HG03432 (cell line): Measurements from ENCODE around the gene SH2D6.
"Not testable (repeated sequence)": the region's sequence is repeated elsewhere in the genome, so short reads cannot be mapped to it uniquely, and the experiment has no call there.

Source experiments
- ATAC-seq: cut with Tn5 transposase; IDR thresholded peaks from one replicate; pipeline ENCODE4 v1.9.1; 2021; ENCODE audit warnings: mild to moderate bottlenecking, moderate library complexity; ENCODE audit not compliant: unreplicated experiment

The SH2D6 gene

GRCh38 chr2:85418132-85419008 lies at the start of gene SH2D6:
Gene SH2D6 (plus strand): TSS chr2:85418714. CDS start chr2:85429466, 10,752 bp downstream.
- ATAC-seq = peak; percentile 88

GRCh38 chr2:85368921-85369320 lies 49.6 kb upstream of the SH2D6 start:
- no peak for ATAC-seq

- no peak for ATAC-seq
Measured at GRCh38 chr2:85369500-85369899, 49.0 kb upstream of the SH2D6 start.

- no peak for ATAC-seq
Measured at GRCh38 chr2:85371045-85371444, 47.5 kb upstream of the SH2D6 start.

GRCh38 chr2:85376291-85377065 lies 42.0 kb upstream of the SH2D6 start:
- no peak for ATAC-seq

- no peak for ATAC-seq
Measured at GRCh38 chr2:85377083-85377482, 41.4 kb upstream of the SH2D6 start.

GRCh38 chr2:85378257-85378656 lies 40.3 kb upstream of the SH2D6 start:
- no peak for ATAC-seq

GRCh38 chr2:85380048-85380447 lies 38.5 kb upstream of the SH2D6 start:
- ATAC-seq = no peak

- not testable (repeated sequence) for ATAC-seq
Measured at GRCh38 chr2:85383151-85383550, 35.4 kb upstream of the SH2D6 start.

GRCh38 chr2:85383850-85384249 lies 34.7 kb upstream of the SH2D6 start:
- ATAC-seq = no peak

GRCh38 chr2:85385746-85386145 lies 32.8 kb upstream of the SH2D6 start:
- ATAC-seq = no peak

GRCh38 chr2:85387754-85388153 lies 30.8 kb upstream of the SH2D6 start:
- ATAC-seq = no peak

GRCh38 chr2:85388878-85389538 lies 29.5 kb upstream of the SH2D6 start:
- ATAC-seq = no peak

- peak; percentile 49 for ATAC-seq
Measured at GRCh38 chr2:85390941-85391669, 27.4 kb upstream of the SH2D6 start.

- ATAC-seq = no peak
Measured at GRCh38 chr2:85393836-85394235, 24.7 kb upstream of the SH2D6 start.

GRCh38 chr2:85394261-85394681 lies 24.2 kb upstream of the SH2D6 start:
- no peak for ATAC-seq

GRCh38 chr2:85394976-85395375 lies 23.5 kb upstream of the SH2D6 start:
- ATAC-seq = no peak

GRCh38 chr2:85395912-85396475 lies 22.5 kb upstream of the SH2D6 start:
- ATAC-seq = no peak

- ATAC-seq = no peak
Measured at GRCh38 chr2:85396531-85397470, 21.7 kb upstream of the SH2D6 start.
